Ecto neural progenitor cell (in vitro differentiated cells): Measurements from ENCODE around the gene DUSP9.

Source experiments
- DNase-seq: peaks from one replicate; pipeline ENCODE4 v3.0.0-alpha.2; 2018; ENCODE audit warnings: low spot score

The DUSP9 gene

GRCh38 chrX:153622661-153623309, 24.2 kb upstream of the DUSP9 start:
- DNase-seq = no peak

- DNase-seq = no peak
Measured at GRCh38 chrX:153623310-153624029, 23.5 kb upstream of the DUSP9 start.

GRCh38 chrX:153624196-153625091, 22.6 kb upstream of the DUSP9 start:
- no peak for DNase-seq

- no peak for DNase-seq
Measured at GRCh38 chrX:153625271-153626024, 21.6 kb upstream of the DUSP9 start.

GRCh38 chrX:153626025-153626633, 20.9 kb upstream of the DUSP9 start:
- no peak for DNase-seq

GRCh38 chrX:153626863-153627674, 19.9 kb upstream of the DUSP9 start:
- no peak for DNase-seq

- no peak for DNase-seq
Measured at GRCh38 chrX:153627675-153628111, 19.3 kb upstream of the DUSP9 start.

- no peak for DNase-seq
Measured at GRCh38 chrX:153628129-153628528, 18.9 kb upstream of the DUSP9 start.

GRCh38 chrX:153628665-153629064, 18.3 kb upstream of the DUSP9 start:
- no peak for DNase-seq

- DNase-seq = no peak
Measured at GRCh38 chrX:153631346-153631745, 15.7 kb upstream of the DUSP9 start.

- no peak for DNase-seq
Measured at GRCh38 chrX:153631907-153632594, 15.0 kb upstream of the DUSP9 start.

GRCh38 chrX:153632595-153632946, 14.4 kb upstream of the DUSP9 start:
- no peak for DNase-seq

- DNase-seq = no peak
Measured at GRCh38 chrX:153633048-153633447, 14.0 kb upstream of the DUSP9 start.

- DNase-seq = no peak
Measured at GRCh38 chrX:153633607-153634180, 13.3 kb upstream of the DUSP9 start.

- DNase-seq = no peak
Measured at GRCh38 chrX:153634236-153634635, 12.8 kb upstream of the DUSP9 start.

- no peak for DNase-seq
Measured at GRCh38 chrX:153634832-153635231, 12.2 kb upstream of the DUSP9 start.

GRCh38 chrX:153635388-153635787, 11.6 kb upstream of the DUSP9 start:
- DNase-seq = no peak

GRCh38 chrX:153635788-153636668, 11.0 kb upstream of the DUSP9 start:
- peak; percentile 66 for DNase-seq

- DNase-seq = no peak
Measured at GRCh38 chrX:153636716-153637115, 10.3 kb upstream of the DUSP9 start.
